Uterus (tissue), 2 donors: ENCODE measurements around the gene CCL27.

Experiments
- POLR2A ChIP-seq, 2 donors: fragments of 450-650 bp; IDR thresholded peaks; one replicate each; pipeline ENCODE4 v1.6.1; 2016; ENCODE audit warnings: antibody characterized with exemption in 2 of 2, mild to moderate bottlenecking in 1 of 2, moderate library complexity in 1 of 2
- TF ChIP-seq, protein P1 (sequence below), 4 experiments: fragments of 200-600 bp in 2 of 4; fragments of 450-650 bp in 2 of 4; sonication (generic) in 2 of 4; IDR thresholded peaks; one replicate each; pipeline ENCODE4 v1.5.1; 2016 to 2019; ENCODE audit warnings: antibody characterized with exemption in 4 of 4, mild to moderate bottlenecking in 2 of 4, moderate library complexity in 1 of 4

DNA sequence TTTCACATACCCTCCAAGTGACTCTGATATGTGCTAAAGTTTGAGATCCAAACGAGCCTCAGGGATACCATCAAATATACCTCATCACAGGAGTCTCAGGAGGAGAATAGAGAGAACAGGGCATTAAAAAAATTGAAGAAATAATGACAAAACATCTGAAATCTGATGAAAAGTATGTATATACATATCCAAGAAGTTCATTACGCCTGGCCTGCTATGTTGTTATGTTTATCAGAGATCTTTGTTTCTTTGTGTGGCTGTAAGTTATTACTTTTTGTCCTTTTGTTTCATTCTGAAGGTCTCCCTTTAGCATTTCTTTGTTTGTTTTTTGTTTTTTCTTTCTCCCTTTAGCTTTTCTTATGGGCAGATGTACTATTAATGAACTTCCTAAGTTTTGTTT is 31.1 kb upstream of the CCL27 start:
- TF ChIP-seq, protein P1, sequence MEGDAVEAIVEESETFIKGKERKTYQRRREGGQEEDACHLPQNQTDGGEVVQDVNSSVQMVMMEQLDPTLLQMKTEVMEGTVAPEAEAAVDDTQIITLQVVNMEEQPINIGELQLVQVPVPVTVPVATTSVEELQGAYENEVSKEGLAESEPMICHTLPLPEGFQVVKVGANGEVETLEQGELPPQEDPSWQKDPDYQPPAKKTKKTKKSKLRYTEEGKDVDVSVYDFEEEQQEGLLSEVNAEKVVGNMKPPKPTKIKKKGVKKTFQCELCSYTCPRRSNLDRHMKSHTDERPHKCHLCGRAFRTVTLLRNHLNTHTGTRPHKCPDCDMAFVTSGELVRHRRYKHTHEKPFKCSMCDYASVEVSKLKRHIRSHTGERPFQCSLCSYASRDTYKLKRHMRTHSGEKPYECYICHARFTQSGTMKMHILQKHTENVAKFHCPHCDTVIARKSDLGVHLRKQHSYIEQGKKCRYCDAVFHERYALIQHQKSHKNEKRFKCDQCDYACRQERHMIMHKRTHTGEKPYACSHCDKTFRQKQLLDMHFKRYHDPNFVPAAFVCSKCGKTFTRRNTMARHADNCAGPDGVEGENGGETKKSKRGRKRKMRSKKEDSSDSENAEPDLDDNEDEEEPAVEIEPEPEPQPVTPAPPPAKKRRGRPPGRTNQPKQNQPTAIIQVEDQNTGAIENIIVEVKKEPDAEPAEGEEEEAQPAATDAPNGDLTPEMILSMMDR (IDR thresholded peaks at IDR 0.05): no peak
- TF ChIP-seq POLR2A (IDR thresholded peaks at IDR 0.05): no peak
